GM12864 (cell line): ENCODE results near the gene ARID1B.

ENCODE experiments used
- DNase-seq: peaks from one replicate; pipeline ENCODE4 v3.0.0-alpha.2; 2011; ENCODE audit warnings: low read depth
- H3K4me3 ChIP-seq: 2 replicates; pipeline ENCODE4 v1.5.1; 2011; ENCODE audit warnings: mild to moderate bottlenecking, low read depth, low read length, control low read depth
- TF ChIP-seq, protein P1 (sequence below): IDR thresholded peaks from 2 replicates; pipeline ENCODE4 v1.5.1; 2011; ENCODE audit warnings: low read depth, mild to moderate bottlenecking, moderate library complexity, low read length, control low read depth, inconsistent platforms; ENCODE audit errors: missing control alignments

The ARID1B gene

DNA sequence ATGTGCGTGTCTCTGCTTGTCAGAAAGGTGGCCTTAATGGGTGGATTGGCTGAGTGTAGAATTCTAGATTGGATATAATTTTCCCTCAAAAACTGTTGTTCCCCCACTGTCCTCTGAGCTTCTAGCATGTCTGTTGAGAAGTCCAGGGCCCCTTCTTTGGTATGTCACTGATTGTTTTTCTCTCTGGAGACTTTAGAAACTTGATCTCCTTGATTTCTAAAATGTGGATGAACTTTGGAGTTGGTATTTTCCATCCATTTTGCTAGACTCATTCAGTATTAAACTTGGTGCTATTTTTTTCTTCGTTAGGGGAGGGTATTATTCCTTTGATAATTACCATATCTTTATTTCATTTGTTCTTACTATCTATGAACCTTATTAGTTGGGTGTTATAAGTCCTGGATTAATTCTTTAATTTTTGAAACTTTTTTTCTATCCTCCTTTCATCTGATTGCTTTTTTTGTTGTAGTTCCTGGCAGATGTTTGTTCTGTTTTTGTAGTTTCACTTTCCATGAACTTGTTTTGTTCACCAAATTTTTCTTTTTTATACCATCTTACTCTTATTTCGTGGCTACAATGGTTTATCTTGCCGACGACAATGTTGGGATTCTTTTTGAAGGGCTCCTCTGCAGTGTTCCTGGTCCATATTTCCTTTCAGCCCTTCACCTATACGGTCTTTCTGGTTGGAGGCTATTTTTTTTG lies 68.4 kb downstream of the ARID1B start:
- TF ChIP-seq, protein P1, sequence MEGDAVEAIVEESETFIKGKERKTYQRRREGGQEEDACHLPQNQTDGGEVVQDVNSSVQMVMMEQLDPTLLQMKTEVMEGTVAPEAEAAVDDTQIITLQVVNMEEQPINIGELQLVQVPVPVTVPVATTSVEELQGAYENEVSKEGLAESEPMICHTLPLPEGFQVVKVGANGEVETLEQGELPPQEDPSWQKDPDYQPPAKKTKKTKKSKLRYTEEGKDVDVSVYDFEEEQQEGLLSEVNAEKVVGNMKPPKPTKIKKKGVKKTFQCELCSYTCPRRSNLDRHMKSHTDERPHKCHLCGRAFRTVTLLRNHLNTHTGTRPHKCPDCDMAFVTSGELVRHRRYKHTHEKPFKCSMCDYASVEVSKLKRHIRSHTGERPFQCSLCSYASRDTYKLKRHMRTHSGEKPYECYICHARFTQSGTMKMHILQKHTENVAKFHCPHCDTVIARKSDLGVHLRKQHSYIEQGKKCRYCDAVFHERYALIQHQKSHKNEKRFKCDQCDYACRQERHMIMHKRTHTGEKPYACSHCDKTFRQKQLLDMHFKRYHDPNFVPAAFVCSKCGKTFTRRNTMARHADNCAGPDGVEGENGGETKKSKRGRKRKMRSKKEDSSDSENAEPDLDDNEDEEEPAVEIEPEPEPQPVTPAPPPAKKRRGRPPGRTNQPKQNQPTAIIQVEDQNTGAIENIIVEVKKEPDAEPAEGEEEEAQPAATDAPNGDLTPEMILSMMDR: no peak
- no peak overlapping the region for H3K4me3 ChIP-seq
- no peak for DNase-seq

DNA sequence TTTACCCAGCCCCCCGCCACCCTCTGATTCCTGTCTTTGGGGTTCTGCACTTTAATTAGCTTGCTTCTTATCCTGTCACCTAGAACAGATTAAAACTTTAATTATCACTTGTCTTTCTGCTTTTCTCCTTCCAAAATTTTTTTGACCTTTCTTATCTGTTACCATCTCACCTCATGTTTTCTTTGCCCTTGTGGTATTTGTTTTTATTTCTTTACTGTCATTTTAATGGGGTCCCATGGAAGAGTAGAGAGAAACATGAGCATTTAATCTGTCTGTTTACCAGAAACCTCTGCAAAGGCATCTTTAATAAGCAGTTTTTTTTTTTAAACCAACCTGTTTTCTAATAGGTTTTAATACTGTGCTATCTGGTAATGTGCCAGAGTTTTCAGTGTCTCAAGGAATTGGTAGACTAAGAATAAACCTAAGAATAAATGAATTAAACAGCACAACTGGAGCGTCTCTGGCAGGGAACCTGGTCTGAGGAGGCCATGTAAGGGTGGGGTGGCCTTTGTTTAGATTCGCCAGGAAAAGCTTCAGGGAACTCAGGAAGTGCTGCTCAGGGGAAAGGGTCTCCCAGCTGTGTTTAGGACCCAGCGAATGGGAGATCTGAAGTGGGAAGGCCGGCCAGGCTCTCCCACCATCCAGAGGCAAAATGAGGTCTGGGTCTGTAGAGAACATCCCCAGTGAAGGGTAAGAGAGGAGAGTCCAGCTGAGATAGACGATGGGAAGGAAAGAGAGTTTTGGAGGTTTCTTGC lies 69.8 kb downstream of the ARID1B start:
- TF ChIP-seq, protein P1: no peak
- no peak overlapping the region for H3K4me3 ChIP-seq
- DNase-seq: no peak

DNA sequence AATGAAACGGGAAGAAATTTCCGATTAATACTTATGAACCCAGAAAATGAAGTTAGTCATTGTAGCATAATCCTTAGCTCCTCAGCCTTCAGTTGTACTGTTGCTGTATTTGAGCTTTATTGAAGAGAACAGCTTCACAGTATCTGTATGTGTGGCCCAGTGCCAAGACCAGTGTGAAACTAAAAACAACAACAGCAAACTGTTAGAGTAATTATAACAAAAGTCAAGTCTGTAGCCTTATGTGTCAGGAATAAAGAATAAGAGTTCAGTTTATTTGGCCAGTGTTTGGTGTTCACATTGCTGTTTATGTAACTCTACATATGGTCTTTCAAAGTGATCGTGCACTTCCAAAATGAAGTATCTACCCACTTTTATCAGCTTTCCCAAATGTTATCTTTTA lies 70.9 kb downstream of the ARID1B start:
- no peak for DNase-seq
- no peak overlapping the region for H3K4me3 ChIP-seq
- TF ChIP-seq, protein P1: no peak

DNA sequence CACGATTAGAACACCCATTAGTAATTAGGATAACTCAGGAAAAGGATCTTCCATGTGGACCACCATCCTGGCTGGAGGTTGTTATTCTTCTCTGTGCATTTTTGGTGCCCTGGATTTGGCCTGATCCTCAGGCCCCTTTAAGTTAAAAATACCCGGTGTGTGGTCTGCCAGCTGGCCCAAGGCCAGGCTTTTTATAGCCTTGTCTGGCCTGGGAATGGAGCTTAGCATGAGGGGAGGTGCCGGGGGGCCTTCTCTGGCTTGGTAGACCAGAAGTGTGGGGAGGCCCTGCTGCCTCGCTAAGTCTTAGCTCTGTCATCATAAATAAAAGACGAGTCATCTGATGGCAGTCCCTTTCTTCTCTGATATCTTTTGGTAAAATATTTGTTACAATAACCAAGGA lies 71.4 kb downstream of the ARID1B start:
- DNase-seq: no peak
- TF ChIP-seq, protein P1: no peak
- H3K4me3 ChIP-seq: no peak overlapping the region

DNA sequence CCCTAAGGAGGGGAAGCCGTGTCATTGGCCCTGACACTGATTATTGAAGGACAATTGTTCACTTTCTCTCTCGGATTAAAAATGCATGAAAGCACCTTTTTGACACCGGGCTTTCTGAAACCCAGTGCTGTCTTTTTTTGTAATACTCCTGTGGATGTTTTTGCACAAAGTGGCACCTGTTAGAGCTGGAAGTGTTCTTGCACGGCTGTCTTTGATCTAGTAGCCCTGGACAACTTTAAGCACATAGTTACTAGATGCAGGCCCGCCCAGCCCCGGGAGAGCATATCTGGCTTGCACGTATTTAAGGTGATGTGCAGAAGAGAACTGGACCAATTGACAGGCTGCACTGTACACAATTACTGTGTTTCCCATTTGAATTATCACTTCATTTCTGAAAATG lies 72.6 kb downstream of the ARID1B start:
- no peak for DNase-seq

DNA sequence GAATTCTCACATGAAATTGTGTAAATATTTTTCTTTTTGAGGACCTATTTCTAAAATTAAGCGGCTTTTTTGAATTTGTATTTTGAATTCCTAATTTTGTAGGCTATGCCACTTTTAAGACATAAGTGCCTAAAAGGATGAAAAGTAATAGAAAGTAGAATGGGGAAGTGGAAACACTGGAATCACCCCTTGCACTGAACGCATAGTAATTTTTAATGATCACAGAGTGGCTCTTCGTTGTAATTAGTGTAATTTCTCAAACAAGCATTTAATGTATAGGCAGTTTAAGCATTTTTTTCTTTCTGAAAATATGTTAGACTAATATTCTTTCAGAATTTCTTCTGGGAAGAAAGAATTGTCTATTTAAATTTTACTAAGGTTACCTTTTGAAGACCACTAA lies 73.2 kb downstream of the ARID1B start:
- no peak overlapping the region; the same call in 1 of the 2 replicates for H3K4me3 ChIP-seq
- TF ChIP-seq, protein P1: no peak
- DNase-seq: no peak

More for the DNA sequence above, 72.6 kb downstream of the ARID1B start:
- peak overlapping the region; percentile 35; the same call in 1 of the 2 replicates for H3K4me3 ChIP-seq
- TF ChIP-seq, protein P1: no peak
